Ecto neural progenitor cell (in vitro differentiated cells): ENCODE measurements around the gene KIAA0319L.
A peak's percentile ranks its signal among the peaks of the same experiment; 100 is the strongest.
"Not testable (repeated sequence)": the region's sequence is repeated elsewhere in the genome, so short reads cannot be mapped to it uniquely, and the experiment has no call there.

Experiments used
- DNase-seq: peaks from one replicate; pipeline ENCODE4 v3.0.0-alpha.2; 2018; ENCODE audit warnings: low spot score

KIAA0319L gene

GRCh38 chr1:35557118-35557610 is at the start of gene KIAA0319L:
KIAA0319L (minus strand) TSS chr1:35557403; CDS start chr1:35554491, 2,912 bp downstream.
- no peak for DNase-seq

GRCh38 chr1:35605867-35606182 is 48.6 kb upstream of the KIAA0319L start:
- DNase-seq, result no peak

GRCh38 chr1:35605071-35605866 is 48.1 kb upstream of the KIAA0319L start:
- peak; percentile 59 for DNase-seq

- DNase-seq, result no peak
Measured at GRCh38 chr1:35603941-35604340, 46.7 kb upstream of the KIAA0319L start.

GRCh38 chr1:35603468-35603867 is 46.3 kb upstream of the KIAA0319L start:
- DNase-seq, result no peak

- no peak for DNase-seq
Measured at GRCh38 chr1:35600593-35600992, 43.4 kb upstream of the KIAA0319L start.

- no peak for DNase-seq
Measured at GRCh38 chr1:35599411-35599810, 42.2 kb upstream of the KIAA0319L start.

- no peak for DNase-seq
Measured at GRCh38 chr1:35598895-35599294, 41.7 kb upstream of the KIAA0319L start.

GRCh38 chr1:35597870-35598269 is 40.7 kb upstream of the KIAA0319L start:
- DNase-seq, result no peak

GRCh38 chr1:35595684-35596083 is 38.5 kb upstream of the KIAA0319L start:
- DNase-seq, result no peak

- DNase-seq, result no peak
Measured at GRCh38 chr1:35594005-35594760, 37.0 kb upstream of the KIAA0319L start.

GRCh38 chr1:35592991-35593769 is 36.0 kb upstream of the KIAA0319L start:
- DNase-seq, result no peak

- no peak for DNase-seq
Measured at GRCh38 chr1:35591211-35591610, 34.0 kb upstream of the KIAA0319L start.

- DNase-seq, result no peak
Measured at GRCh38 chr1:35590476-35591040, 33.4 kb upstream of the KIAA0319L start.

- DNase-seq, result no peak
Measured at GRCh38 chr1:35589516-35590427, 32.6 kb upstream of the KIAA0319L start.

- no peak for DNase-seq
Measured at GRCh38 chr1:35588197-35588910, 31.2 kb upstream of the KIAA0319L start.

GRCh38 chr1:35587736-35588135 is 30.5 kb upstream of the KIAA0319L start:
- no peak for DNase-seq

- no peak for DNase-seq
Measured at GRCh38 chr1:35586808-35587207, 29.6 kb upstream of the KIAA0319L start.

- not testable (repeated sequence) for DNase-seq
Measured at GRCh38 chr1:35585805-35586204, 28.6 kb upstream of the KIAA0319L start.

GRCh38 chr1:35585281-35585680 is 28.1 kb upstream of the KIAA0319L start:
- DNase-seq, result no peak
